Endothelial cell (in vitro differentiated cells): Measurements from ENCODE around the gene KCNQ1. TPM values are rescaled to one million over a fixed set of nuclear protein-coding genes. Genes with fewer than 3 reads are reported as not detected.

Experiments used
- DNase-seq: peaks from one replicate; pipeline ENCODE4 v3.0.0; 2021; ENCODE audit warnings: low spot score
- H3K27ac Mint-ChIP-seq: one replicate; pipeline ENCODE4 v1.8.0; 2021; ENCODE audit warnings: mixed read lengths, inconsistent platforms; ENCODE audit not compliant: unreplicated experiment
- H3K27me3 Mint-ChIP-seq: one replicate; pipeline ENCODE4 v1.8.0; 2021; ENCODE audit warnings: mild to moderate bottlenecking, moderate library complexity, mixed read lengths, inconsistent platforms; ENCODE audit not compliant: unreplicated experiment
- H3K36me3 Mint-ChIP-seq: one replicate; pipeline ENCODE4 v1.8.0; 2021; ENCODE audit warnings: mild to moderate bottlenecking, low read depth, mixed read lengths, inconsistent platforms; ENCODE audit not compliant: unreplicated experiment
- H3K4me1 Mint-ChIP-seq: one replicate; pipeline ENCODE4 v1.8.0; 2021; ENCODE audit warnings: mild to moderate bottlenecking, mixed read lengths, inconsistent platforms; ENCODE audit not compliant: unreplicated experiment
- H3K4me3 Mint-ChIP-seq: one replicate; pipeline ENCODE4 v1.8.0; 2021; ENCODE audit warnings: mild to moderate bottlenecking, mixed read lengths, inconsistent platforms; ENCODE audit not compliant: unreplicated experiment
- H3K9me3 Mint-ChIP-seq: one replicate; pipeline ENCODE4 v1.8.0; 2021; ENCODE audit warnings: mixed read lengths, inconsistent platforms; ENCODE audit not compliant: unreplicated experiment
- total RNA-seq: library from RNA; stranded (reverse); fragmentation: NEBNext Ultra II Directional; extraction: Animal tissue kit (Norgen Biotek cat#: 25700); gene quantifications from one replicate; pipeline ENCODE4 v1.2.1, GENCODE V29; 2021; ENCODE audit not compliant: unreplicated experiment
- TF ChIP-seq, protein P1 (sequence below): fragments of 200-600 bp; sonication (generic); IDR thresholded peaks from one replicate; pipeline ENCODE4 v1.5.0; 2021; ENCODE audit warnings: antibody characterized with exemption; ENCODE audit not compliant: unreplicated experiment

The KCNQ1 gene
- total RNA-seq, 1 donor from 2014 or later: 35.3 TPM

DNA sequence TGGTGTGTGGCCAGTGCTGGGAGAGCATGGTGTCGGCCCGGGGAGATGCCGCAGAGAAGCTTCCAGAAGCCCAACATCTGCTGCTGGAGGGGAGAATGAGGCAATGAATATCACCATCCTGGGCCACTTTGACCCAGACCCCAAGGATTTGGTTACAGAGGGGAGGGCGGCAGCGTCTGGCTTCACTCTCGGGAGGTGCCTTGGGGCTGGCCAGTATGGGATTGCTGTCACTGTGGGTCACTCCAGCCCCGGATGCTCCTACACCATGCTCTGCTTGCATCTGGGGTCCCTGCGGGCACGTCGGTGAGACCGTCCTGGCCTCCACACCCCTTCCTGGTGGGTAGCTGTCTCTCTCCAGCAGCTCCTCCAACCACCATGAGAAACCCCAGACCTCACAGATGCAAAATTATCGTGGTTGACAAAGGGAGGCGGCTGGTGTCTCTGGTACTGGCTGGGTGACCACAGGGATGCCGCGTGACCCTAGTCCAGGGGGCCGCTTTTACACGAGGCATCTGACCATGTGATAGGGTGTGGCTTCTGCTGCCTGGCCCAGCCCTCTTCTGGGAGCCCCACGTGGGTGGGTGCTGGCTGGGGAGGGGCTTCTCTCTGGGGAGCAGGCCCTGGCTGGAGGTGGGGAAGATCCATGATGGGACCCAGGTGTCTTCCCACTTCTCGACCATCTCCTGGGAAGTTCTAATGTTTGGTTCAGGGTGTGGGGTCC, 5.7 kb downstream of the KCNQ1 start:
- H3K27ac Mint-ChIP-seq: no peak overlapping the region
- H3K4me1 Mint-ChIP-seq: peaks cover 13% of the 10 kb centered on the region
- no peak overlapping the region for H3K4me3 Mint-ChIP-seq
- H3K9me3 Mint-ChIP-seq: no peaks in the 10 kb centered on the region
- peaks cover 12% of the 10 kb centered on the region for H3K27me3 Mint-ChIP-seq
- no peaks in the 10 kb centered on the region for H3K36me3 Mint-ChIP-seq
- TF ChIP-seq, protein P1, sequence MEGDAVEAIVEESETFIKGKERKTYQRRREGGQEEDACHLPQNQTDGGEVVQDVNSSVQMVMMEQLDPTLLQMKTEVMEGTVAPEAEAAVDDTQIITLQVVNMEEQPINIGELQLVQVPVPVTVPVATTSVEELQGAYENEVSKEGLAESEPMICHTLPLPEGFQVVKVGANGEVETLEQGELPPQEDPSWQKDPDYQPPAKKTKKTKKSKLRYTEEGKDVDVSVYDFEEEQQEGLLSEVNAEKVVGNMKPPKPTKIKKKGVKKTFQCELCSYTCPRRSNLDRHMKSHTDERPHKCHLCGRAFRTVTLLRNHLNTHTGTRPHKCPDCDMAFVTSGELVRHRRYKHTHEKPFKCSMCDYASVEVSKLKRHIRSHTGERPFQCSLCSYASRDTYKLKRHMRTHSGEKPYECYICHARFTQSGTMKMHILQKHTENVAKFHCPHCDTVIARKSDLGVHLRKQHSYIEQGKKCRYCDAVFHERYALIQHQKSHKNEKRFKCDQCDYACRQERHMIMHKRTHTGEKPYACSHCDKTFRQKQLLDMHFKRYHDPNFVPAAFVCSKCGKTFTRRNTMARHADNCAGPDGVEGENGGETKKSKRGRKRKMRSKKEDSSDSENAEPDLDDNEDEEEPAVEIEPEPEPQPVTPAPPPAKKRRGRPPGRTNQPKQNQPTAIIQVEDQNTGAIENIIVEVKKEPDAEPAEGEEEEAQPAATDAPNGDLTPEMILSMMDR: no peak
- no peak for DNase-seq

DNA sequence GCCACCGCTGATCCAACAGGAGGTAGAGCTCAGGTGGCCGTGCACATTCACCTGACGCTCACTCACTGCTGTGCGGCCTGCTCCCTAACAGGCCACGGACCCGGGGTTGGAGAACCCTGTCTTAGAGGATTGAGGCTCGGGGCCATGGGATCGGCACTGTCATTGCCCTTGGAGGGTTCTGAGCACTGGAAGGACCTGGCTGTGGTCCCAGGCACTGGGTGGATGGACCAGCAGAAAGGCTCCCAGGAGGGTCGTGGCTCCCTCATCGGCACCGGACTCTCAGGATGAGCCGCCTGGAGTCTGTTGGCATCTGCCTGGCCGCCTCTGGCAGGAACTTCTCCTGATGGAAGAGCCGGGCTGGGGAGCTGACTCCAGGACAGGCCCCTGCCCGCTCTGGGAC, 6.5 kb downstream of the KCNQ1 start:
- no peaks in the 10 kb centered on the region for H3K36me3 Mint-ChIP-seq
- H3K27me3 Mint-ChIP-seq: peaks cover 12% of the 10 kb centered on the region
- H3K9me3 Mint-ChIP-seq: no peaks in the 10 kb centered on the region
- H3K27ac Mint-ChIP-seq: no peak overlapping the region
- DNase-seq: no peak
- H3K4me1 Mint-ChIP-seq: peaks cover 13% of the 10 kb centered on the region
- TF ChIP-seq, protein P1: no peak
- no peak overlapping the region for H3K4me3 Mint-ChIP-seq

DNA sequence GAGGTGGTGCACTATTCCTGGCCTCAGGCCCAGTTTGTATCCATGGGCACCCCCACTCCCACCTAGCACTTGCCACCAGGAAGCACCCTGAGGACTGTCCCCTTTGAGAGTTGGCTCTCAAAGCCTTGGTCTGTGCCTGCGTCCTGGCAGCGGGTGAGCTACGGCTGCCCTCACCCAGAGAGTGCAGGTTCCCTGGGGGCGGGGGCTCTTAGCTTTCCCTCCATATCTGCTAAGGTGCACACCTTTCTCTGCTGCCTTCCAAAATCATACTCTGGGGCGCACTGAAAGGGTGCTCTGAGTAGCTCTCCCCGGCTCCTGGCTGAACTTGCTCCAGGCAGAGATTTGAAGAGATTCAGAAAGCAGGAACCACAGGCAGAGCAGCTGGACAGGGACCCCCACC, 7.1 kb downstream of the KCNQ1 start:
- no peak for DNase-seq
- TF ChIP-seq, protein P1: no peak
- Mint-ChIP-seq H3K4me1 (peaks cover 12% of the 10 kb centered on the region), H3K27ac (no peak overlapping the region), H3K27me3 (peaks cover 12% of the 10 kb centered on the region), H3K4me3 (no peak overlapping the region), H3K9me3 (no peaks in the 10 kb centered on the region), H3K36me3 (no peaks in the 10 kb centered on the region)

DNA sequence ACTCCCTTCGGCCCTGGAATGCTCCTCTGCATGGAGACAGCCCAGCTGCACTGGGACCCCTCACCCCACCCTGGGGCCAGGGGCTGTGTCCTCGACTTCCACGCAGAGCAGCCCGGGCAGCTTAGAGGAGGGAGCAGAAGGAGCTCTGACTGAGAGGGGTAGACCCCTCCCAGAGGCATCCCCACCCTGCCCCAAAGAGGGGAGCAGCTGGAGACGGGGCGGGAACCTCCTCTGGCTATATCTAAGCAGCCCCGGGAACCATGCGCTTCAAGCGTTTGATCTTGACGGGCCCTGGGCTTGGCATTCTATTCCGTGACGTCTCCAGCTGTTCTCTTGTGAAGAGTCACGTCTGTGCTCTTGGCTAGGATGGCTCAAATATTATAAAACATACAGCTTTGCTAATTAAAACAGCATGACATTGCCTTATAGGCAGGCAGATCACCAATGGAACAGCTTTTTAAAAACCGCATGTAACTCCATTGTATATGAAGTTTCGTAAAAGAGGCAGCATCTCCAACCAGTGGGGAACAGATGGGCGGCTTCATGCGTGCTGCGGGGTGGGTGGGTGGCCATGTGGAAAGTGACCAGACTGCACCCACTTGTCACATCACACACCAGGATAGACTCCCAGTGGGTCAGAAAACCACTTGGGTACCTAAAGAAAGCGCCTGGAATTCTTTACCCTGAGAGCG, 7.7 kb downstream of the KCNQ1 start:
- H3K36me3 Mint-ChIP-seq: no peaks in the 10 kb centered on the region
- H3K4me1 Mint-ChIP-seq: peaks cover 7% of the 10 kb centered on the region
- H3K9me3 Mint-ChIP-seq: no peaks in the 10 kb centered on the region
- TF ChIP-seq, protein P1: no peak
- H3K4me3 Mint-ChIP-seq: no peak overlapping the region
- no peak for DNase-seq
- H3K27ac Mint-ChIP-seq: no peak overlapping the region
- H3K27me3 Mint-ChIP-seq: peaks cover 9% of the 10 kb centered on the region

DNA sequence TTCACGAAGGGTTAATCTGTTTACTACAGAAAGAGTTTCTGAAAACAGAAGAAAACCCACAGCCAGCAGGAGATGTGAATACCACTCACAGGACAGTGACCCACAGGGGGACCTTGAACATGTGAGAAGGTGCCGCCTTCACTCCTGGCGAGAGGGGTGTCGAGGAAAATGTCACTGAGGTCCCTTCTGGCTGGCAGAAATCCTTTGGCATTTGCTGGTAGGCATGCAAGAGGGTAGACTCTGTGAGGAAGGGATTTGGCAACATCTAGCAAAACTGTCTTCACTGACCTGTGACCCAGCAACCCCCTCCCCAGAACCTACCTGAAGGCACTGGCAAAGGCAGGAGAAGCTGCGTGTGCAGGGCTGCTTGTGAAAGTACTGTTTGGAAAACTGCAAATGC, 8.6 kb downstream of the KCNQ1 start:
- DNase-seq: no peak
- Mint-ChIP-seq H3K4me1 (peaks cover 2% of the 10 kb centered on the region), H3K27ac (no peak overlapping the region), H3K27me3 (peaks cover 7% of the 10 kb centered on the region), H3K4me3 (no peak overlapping the region), H3K36me3 (no peaks in the 10 kb centered on the region), H3K9me3 (no peaks in the 10 kb centered on the region)
- TF ChIP-seq, protein P1: no peak
